Body of pancreas (tissue), 4 donors: ENCODE results near the gene PCDHA12. TPM values are rescaled to one million over a fixed set of nuclear protein-coding genes. Genes with fewer than 3 reads are reported as not detected.
"Not testable (repeated sequence)": the region's sequence is repeated elsewhere in the genome, so short reads cannot be mapped to it uniquely, and the experiment has no call there.

Experiments
- ATAC-seq: fragments of 150-250 bp; one replicate; pipeline ENCODE4 v1.9.1; 2016
- DNase-seq, 4 donors: peaks; one replicate each; pipeline ENCODE4 v3.0.0-alpha.2; 2019
- H3K27ac ChIP-seq, 4 donors: fragments of 200-600 bp; sonication (generic); 1 replicate in 3 of 4; 2 replicates in 1 of 4; pipeline versions ENCODE4 v1.5.1 to v1.6.1; 2016 to 2019; ENCODE audit warnings: mild to moderate bottlenecking in 1 of 4, mixed read lengths in 1 of 4, moderate library complexity in 1 of 4
- H3K27me3 ChIP-seq, 2 donors: fragments of 200-600 bp; sonication (generic); one replicate each; pipeline ENCODE4 v1.6.0; 2016; ENCODE audit warnings: mild to moderate bottlenecking in 1 of 2
- H3K36me3 ChIP-seq, 2 donors: fragments of 200-600 bp; sonication (generic); replicated peaks in 1 of 2; 2 replicates each; pipeline ENCODE4 v1.5.1; 2016; ENCODE audit warnings: low read depth in 2 of 2; ENCODE audit not compliant: insufficient read depth in 1 of 2
- H3K4me1 ChIP-seq: fragments of 200-600 bp; sonication (generic); one replicate; pipeline ENCODE4 v1.6.0; 2016
- H3K4me3 ChIP-seq, 2 donors: fragments of 200-600 bp; sonication (generic); 1 replicate in 1 of 2; 2 replicates in 1 of 2; pipeline ENCODE4 v1.5.1; 2016 to 2019
- H3K9me3 ChIP-seq, 3 donors: fragments of 200-600 bp; sonication (generic); 1 replicate in 2 of 3; 2 replicates in 1 of 3; pipeline ENCODE4 v1.5.1; 2016
- CTCF ChIP-seq, 7 experiments: fragments of 450-650 bp in 4 of 7; fragments of 200-600 bp in 3 of 7; sonication (generic) in 3 of 7; IDR thresholded peaks; one replicate each; pipeline ENCODE4 v1.5.1; 2016 to 2019; ENCODE audit warnings: antibody characterized with exemption in 7 of 7
- POLR2A ChIP-seq, 3 donors: fragments of 450-650 bp; IDR thresholded peaks; one replicate each; pipeline ENCODE4 v1.6.1; 2016; ENCODE audit warnings: antibody characterized with exemption in 3 of 3, mild to moderate bottlenecking in 2 of 3
- WGBS, 2 donors: methylation state at CpG; one replicate each; pipeline ENCODE4 v1.1.5; 2017; 5-methylcytosine and 5-hydroxymethylcytosine counted together
- intact Hi-C: fragments of 100-400 bp; cut with DNase I; formaldehyde crosslinking; loops from one replicate; pipeline ENCODE4 v1.15.1; 2023
- total RNA-seq, 2 donors: library from RNA; depleted of rRNA; stranded (reverse); fragments of >200 nt; gene quantifications; one replicate each; pipeline ENCODE4 v1.1.0, GENCODE V29; 2016

Gene PCDHA12
- total RNA-seq, 2 donors from 2014 or later, result 3.6 to 3.9 TPM

GRCh38 chr5:140833993-140834392 lies 41.1 kb upstream of the PCDHA12 start, which contains the start of gene PCDHA7:
PCDHA7 (plus strand) TSS chr5:140834269; CDS start chr5:140834384, 115 bp downstream.
- H3K9me3 ChIP-seq, result peaks cover 0 to 34% (median 0%) of the 10 kb centered on the region in 3 donors

GRCh38 chr5:140834439-140835008 lies 40.6 kb upstream of the PCDHA12 start:
- H3K36me3 ChIP-seq, H3K27me3 ChIP-seq, H3K27ac ChIP-seq, ATAC-seq, H3K4me3 ChIP-seq, intact Hi-C loops, DNase-seq, H3K4me1 ChIP-seq: not testable (repeated sequence)
- 13 to 24% methylated on average over 16 to 26 of the region's 38 CpGs for WGBS, 2 donors
- H3K9me3 ChIP-seq, result peaks cover 0 to 29% (median 0%) of the 10 kb centered on the region in 3 donors

More at GRCh38 chr5:140833993-140834392, 41.1 kb upstream of the PCDHA12 start, which contains the start of gene PCDHA7:
- H3K36me3 ChIP-seq, result no peaks in the 10 kb centered on the region
- intact Hi-C loops, result no loop called here
- H3K4me3 ChIP-seq, result no peak within 1 kb of the TSS
- ATAC-seq (no peak), DNase-seq (no peak)
- TF ChIP-seq CTCF (IDR thresholded peaks at IDR 0.05) (peak in 3 of 7 experiments; percentile 5 to 19 (median 7)), POLR2A (IDR thresholded peaks at IDR 0.05) (no peak)
- no peak within 1 kb of the TSS for H3K27ac ChIP-seq
- H3K27me3 ChIP-seq, result no peaks in the 10 kb centered on the region
- WGBS, 2 donors, result 6 to 12% methylated on average over 8 of the region's 8 CpGs
- H3K4me1 ChIP-seq, result no peaks in the 10 kb centered on the region

GRCh38 chr5:140835622-140836510 lies 39.2 kb upstream of the PCDHA12 start:
- H3K27ac ChIP-seq, result no peak overlapping the region
- H3K4me1 ChIP-seq, result no peaks in the 10 kb centered on the region
- DNase-seq, result no peak
- ATAC-seq, result no peak
- no peaks in the 10 kb centered on the region for H3K36me3 ChIP-seq
- intact Hi-C loops, result no loop called here
- TF ChIP-seq CTCF (IDR thresholded peaks at IDR 0.05) (no peak), POLR2A (IDR thresholded peaks at IDR 0.05) (no peak)
- 31 to 41% methylated on average over 26 to 101 of the region's 103 CpGs for WGBS, 2 donors
- peaks cover 0 to 22% (median 0%) of the 10 kb centered on the region in 3 donors for H3K9me3 ChIP-seq
- no peak overlapping the region for H3K4me3 ChIP-seq
- no peaks in the 10 kb centered on the region for H3K27me3 ChIP-seq

GRCh38 chr5:140840978-140841962 lies 33.8 kb upstream of the PCDHA12 start, which contains the start of gene PCDHA8:
PCDHA8 (plus strand) TSS chr5:140841187; CDS start chr5:140841322, 135 bp downstream.
- Histone ChIP-seq H3K4me1 (no peaks in the 10 kb centered on the region), H3K36me3 (no peaks in the 10 kb centered on the region), H3K27ac (no peak within 1 kb of the TSS), H3K9me3 (peaks cover 0 to 27% (median 0%) of the 10 kb centered on the region in 3 donors), H3K4me3 (no peak within 1 kb of the TSS), H3K27me3 (no peaks in the 10 kb centered on the region)
- no peak for TF ChIP-seq CTCF (IDR thresholded peaks at IDR 0.05)
- no peak for TF ChIP-seq POLR2A (IDR thresholded peaks at IDR 0.05)
- WGBS, 2 donors, result 17 to 25% methylated on average over 38 to 47 of the region's 47 CpGs
- intact Hi-C loops, result no loop called here
- DNase-seq (no peak), ATAC-seq (no peak)
